WTC11 (cell line): ENCODE measurements around the gene PHYHIPL.

Source experiments
- JUN ChIP-seq: sonication (generic); formaldehyde crosslinking; IDR thresholded peaks from 2 replicates; pipeline ENCODE4 v1.8.0; 2023; ENCODE audit warnings: mild to moderate bottlenecking, missing genetic modification reagents
- TF ChIP-seq, protein P1 (sequence below): fragments of 200-600 bp; IDR thresholded peaks from 2 replicates; pipeline ENCODE4 v1.8.0; 2022; ENCODE audit warnings: antibody characterized with exemption

DNA sequence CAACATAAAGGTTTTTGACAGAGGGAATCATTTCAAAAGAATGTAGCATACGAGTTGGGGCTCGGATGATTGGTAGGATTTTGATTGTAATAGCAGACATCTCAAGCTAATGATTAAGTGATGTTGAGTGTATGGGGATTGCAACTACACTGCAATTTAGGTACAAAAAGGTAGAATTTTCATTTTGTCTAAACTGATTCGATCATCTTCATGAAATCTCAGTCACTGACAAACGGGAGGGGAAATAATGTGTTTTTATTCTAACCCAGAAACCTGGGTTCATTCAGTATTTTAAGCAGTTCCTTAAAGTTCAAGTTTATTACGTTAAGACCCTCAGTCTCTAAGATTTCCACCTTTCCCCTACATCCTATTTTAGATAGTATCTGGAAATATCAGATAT, 3.9 kb upstream of the PHYHIPL start:
- TF ChIP-seq, protein P1, sequence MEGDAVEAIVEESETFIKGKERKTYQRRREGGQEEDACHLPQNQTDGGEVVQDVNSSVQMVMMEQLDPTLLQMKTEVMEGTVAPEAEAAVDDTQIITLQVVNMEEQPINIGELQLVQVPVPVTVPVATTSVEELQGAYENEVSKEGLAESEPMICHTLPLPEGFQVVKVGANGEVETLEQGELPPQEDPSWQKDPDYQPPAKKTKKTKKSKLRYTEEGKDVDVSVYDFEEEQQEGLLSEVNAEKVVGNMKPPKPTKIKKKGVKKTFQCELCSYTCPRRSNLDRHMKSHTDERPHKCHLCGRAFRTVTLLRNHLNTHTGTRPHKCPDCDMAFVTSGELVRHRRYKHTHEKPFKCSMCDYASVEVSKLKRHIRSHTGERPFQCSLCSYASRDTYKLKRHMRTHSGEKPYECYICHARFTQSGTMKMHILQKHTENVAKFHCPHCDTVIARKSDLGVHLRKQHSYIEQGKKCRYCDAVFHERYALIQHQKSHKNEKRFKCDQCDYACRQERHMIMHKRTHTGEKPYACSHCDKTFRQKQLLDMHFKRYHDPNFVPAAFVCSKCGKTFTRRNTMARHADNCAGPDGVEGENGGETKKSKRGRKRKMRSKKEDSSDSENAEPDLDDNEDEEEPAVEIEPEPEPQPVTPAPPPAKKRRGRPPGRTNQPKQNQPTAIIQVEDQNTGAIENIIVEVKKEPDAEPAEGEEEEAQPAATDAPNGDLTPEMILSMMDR: no peak
- no peak for TF ChIP-seq JUN
